Neural progenitor cell (in vitro differentiated cells): Measurements from ENCODE around the gene FAM135A.

Experiments
- CTCF ChIP-seq: fragments of 200-600 bp; sonication (generic); IDR thresholded peaks from 2 replicates; pipeline ENCODE4 v1.5.1; 2017; ENCODE audit warnings: antibody characterized with exemption, mild to moderate bottlenecking
- EZH2 ChIP-seq: fragments of 200-600 bp; sonication (generic); IDR thresholded peaks from 2 replicates; pipeline ENCODE4 v1.6.1; 2017; ENCODE audit warnings: antibody characterized with exemption, mild to moderate bottlenecking, moderate library complexity
- EZH2phosphoT487 ChIP-seq: fragments of 200-600 bp; sonication (generic); IDR thresholded peaks from 2 replicates; pipeline ENCODE4 v1.6.1; 2017; ENCODE audit warnings: antibody characterized with exemption

GRCh38 chr6:70586114-70586513 lies 172.8 kb downstream of the FAM135A start:
- TF ChIP-seq CTCF (no peak), EZH2 (no peak), EZH2phosphoT487 (no peak)
